AG04449 (cell line): ENCODE results near the gene MSH6.

Experiments used
- CTCF ChIA-PET: fragments of 350-600 bp; formaldehyde crosslinking; extraction: SDS; loops from one replicate; lab custom pipeline; 2021; ENCODE audit warnings: antibody characterized with exemption; lab: Yijun Ruan, JAX
- POLR2A ChIA-PET: fragments of 400-600, 350-600 bp; formaldehyde crosslinking; extraction: SDS; loops from one replicate; lab custom pipeline; 2020; ENCODE audit warnings: antibody characterized with exemption, inconsistent platforms; lab: Yijun Ruan, JAX
- DNase-seq: peaks from one replicate; pipeline ENCODE4 v3.0.0-alpha.2; 2010; ENCODE audit warnings: low read depth, low spot score
- H3K4me3 ChIP-seq: 2 replicates; pipeline ENCODE4 v1.5.1; 2011; ENCODE audit warnings: low read depth, mild to moderate bottlenecking, control low read depth, low read length
- TF ChIP-seq, protein P1 (sequence below): IDR thresholded peaks from one replicate; pipeline ENCODE4 v1.5.1; 2011; ENCODE audit warnings: mild to moderate bottlenecking, moderate library complexity, low read length, control low read depth, inconsistent platforms; ENCODE audit not compliant: insufficient read depth; ENCODE audit errors: missing control alignments

MSH6 gene, protein sequence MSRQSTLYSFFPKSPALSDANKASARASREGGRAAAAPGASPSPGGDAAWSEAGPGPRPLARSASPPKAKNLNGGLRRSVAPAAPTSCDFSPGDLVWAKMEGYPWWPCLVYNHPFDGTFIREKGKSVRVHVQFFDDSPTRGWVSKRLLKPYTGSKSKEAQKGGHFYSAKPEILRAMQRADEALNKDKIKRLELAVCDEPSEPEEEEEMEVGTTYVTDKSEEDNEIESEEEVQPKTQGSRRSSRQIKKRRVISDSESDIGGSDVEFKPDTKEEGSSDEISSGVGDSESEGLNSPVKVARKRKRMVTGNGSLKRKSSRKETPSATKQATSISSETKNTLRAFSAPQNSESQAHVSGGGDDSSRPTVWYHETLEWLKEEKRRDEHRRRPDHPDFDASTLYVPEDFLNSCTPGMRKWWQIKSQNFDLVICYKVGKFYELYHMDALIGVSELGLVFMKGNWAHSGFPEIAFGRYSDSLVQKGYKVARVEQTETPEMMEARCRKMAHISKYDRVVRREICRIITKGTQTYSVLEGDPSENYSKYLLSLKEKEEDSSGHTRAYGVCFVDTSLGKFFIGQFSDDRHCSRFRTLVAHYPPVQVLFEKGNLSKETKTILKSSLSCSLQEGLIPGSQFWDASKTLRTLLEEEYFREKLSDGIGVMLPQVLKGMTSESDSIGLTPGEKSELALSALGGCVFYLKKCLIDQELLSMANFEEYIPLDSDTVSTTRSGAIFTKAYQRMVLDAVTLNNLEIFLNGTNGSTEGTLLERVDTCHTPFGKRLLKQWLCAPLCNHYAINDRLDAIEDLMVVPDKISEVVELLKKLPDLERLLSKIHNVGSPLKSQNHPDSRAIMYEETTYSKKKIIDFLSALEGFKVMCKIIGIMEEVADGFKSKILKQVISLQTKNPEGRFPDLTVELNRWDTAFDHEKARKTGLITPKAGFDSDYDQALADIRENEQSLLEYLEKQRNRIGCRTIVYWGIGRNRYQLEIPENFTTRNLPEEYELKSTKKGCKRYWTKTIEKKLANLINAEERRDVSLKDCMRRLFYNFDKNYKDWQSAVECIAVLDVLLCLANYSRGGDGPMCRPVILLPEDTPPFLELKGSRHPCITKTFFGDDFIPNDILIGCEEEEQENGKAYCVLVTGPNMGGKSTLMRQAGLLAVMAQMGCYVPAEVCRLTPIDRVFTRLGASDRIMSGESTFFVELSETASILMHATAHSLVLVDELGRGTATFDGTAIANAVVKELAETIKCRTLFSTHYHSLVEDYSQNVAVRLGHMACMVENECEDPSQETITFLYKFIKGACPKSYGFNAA (N-terminal part only)

DNA sequence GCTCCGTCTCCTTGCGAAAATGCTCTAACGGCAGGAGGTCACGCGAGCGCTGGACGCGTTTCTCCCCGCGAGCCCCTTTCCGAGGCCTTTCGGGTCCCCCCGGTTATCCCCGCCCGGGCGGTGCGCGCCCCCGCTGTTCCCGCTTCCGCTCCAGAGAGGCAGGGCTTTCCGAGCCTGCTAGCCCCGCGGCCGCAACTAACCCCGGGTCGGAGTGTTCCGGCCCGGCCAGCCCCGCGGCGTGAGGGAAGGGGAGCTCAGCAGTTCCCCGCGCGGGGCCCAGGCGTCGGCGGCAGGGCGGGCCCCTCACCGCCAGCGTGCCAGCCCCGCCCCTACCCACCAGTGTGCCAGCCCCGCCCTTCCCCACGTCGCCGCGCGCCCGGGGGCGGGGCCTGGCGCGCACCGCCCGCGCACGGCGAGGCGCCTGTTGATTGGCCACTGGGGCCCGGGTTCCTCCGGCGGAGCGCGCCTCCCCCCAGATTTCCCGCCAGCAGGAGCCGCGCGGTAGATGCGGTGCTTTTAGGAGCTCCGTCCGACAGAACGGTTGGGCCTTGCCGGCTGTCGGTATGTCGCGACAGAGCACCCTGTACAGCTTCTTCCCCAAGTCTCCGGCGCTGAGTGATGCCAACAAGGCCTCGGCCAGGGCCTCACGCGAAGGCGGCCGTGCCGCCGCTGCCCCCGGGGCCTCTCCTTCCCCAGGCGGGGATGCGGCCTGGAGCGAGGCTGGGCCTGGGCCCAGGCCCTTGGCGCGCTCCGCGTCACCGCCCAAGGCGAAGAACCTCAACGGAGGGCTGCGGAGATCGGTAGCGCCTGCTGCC is at the start of gene MSH6:
MSH6 (plus strand) TSS at position 475 of the 815 bp plus-strand sequence; CDS start at position 564, 89 bp downstream.
- ChIA-PET POLR2A (interaction anchor here (0.6 to 1.4 kb wide), 2 partner anchors 124 to 1496 kb away, joined by 3 to 4 read pairs; partner anchors contain the start of gene FBXO11), CTCF (interaction anchor here (0.9 to 4.3 kb wide), 5 partner anchors 12 to 448 kb away, joined by 3 to 39 read pairs (median 6); no protein-coding TSS in a partner anchor)
- H3K4me3 ChIP-seq = peak within 1 kb of the TSS; percentile 93
- peak; percentile 10 for DNase-seq
- TF ChIP-seq, protein P1, sequence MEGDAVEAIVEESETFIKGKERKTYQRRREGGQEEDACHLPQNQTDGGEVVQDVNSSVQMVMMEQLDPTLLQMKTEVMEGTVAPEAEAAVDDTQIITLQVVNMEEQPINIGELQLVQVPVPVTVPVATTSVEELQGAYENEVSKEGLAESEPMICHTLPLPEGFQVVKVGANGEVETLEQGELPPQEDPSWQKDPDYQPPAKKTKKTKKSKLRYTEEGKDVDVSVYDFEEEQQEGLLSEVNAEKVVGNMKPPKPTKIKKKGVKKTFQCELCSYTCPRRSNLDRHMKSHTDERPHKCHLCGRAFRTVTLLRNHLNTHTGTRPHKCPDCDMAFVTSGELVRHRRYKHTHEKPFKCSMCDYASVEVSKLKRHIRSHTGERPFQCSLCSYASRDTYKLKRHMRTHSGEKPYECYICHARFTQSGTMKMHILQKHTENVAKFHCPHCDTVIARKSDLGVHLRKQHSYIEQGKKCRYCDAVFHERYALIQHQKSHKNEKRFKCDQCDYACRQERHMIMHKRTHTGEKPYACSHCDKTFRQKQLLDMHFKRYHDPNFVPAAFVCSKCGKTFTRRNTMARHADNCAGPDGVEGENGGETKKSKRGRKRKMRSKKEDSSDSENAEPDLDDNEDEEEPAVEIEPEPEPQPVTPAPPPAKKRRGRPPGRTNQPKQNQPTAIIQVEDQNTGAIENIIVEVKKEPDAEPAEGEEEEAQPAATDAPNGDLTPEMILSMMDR = no peak

DNA sequence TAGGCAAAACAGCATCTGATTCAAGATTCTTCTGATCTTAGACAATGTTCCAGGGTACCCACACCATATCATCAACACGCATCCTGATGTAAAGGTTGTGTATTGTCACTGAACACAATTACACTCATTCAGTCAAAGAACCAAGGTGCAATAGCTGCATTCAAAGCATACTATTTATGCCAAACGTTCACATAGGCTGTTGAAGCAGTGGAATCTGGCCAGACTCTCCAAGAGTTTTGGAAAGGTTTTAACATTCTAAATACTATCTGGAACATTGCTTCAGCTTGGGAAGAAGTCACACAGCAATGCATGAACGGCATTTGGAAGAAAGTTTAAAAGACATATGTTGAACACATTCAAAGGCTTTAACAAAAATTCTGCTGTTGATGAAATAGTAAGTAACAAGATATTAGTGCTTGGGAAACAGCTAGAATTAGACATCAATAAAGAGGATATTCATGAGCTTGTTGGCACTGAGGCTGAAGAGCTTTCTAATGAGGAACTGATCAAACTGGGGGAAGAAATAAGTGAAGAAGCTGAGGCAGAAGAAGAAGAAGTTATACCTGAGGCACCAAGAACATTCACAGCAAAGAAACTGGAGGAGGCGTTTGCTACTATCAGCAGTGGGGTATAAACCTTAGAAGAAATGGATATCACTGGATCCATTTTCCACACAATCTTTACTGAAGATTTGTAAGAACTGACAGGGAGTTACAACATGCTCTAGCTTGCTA is 47.6 kb upstream of the MSH6 start:
- ChIA-PET POLR2A (no interaction called here), CTCF (interaction anchor here (1.5 to 1.6 kb wide), 2 partner anchors 15 to 32 kb away, joined by 5 read pairs; no protein-coding TSS in a partner anchor)
- H3K4me3 ChIP-seq = no peak overlapping the region
- no peak for DNase-seq
- TF ChIP-seq, protein P1 = no peak

DNA sequence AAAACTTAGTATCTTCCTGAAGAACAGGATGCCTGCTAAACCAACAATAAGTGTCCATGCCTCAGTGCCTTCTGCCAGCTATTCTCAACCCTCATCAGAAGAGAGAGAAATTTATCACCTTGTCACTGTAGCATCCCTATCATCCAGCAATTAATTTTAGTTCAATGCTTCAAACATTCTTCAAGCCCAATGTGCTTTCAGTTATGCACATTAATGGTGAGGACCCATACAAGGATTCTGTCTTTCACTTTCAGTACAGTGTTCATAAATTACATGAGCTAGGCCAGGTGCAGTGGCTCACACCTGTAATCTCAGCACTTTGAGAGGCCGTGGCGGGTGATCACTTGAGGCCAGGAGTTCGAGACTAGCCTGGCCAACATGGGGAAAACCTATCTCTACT is 47.0 kb upstream of the MSH6 start:
- TF ChIP-seq, protein P1 = no peak
- H3K4me3 ChIP-seq = no peak overlapping the region
- ChIA-PET CTCF (interaction anchor here (1.5 to 1.6 kb wide), 2 partner anchors 16 to 32 kb away, joined by 5 read pairs; no protein-coding TSS in a partner anchor), POLR2A (no interaction called here)
- DNase-seq = no peak

DNA sequence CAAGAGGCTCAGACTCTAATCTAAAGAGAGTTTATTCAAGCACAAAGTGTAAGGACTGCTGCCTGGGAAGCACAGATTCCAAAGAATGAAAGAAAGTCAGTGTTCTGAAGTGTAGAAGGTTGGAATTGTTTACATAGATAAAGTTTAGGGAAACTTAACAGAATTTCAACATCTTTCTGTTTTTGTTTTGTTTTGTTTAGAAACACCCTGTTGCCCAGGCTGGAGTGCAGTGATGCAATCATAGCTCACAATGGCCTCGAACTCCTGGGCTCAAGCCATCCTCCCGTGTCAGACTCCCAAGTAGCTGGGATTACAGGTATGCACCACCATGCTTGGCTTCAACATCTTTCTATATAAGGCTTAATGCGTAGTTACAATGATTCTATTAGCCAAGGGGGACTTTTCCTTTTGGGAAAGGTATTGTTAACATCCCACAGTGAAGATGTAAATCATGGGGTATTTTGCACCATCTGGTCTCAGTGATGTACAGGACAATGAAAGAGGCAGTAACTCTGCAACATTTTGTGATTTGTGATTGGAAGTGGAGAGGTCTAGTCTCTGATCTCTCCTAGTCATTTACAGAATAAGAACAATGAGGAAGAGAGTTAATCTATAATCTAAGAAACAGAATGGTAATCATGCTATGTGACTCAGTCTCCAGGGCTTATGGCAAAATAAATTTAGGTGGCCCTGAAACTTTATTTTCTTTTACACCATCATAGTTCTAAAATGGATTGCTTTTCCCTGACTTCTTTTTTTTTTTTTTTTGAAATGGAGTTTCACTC is 45.6 kb upstream of the MSH6 start:
- H3K4me3 ChIP-seq = no peak overlapping the region
- TF ChIP-seq, protein P1 = no peak
- POLR2A ChIA-PET = no interaction called here
- CTCF ChIA-PET = no interaction called here
- DNase-seq = no peak
